HG03039 (cell line): ENCODE data around the gene CALD1.

ENCODE experiments used
- ATAC-seq: cut with Tn5 transposase; IDR thresholded peaks from one replicate; pipeline ENCODE4 v1.9.1; 2021; ENCODE audit warnings: mild to moderate bottlenecking, moderate library complexity; ENCODE audit not compliant: unreplicated experiment

CALD1 gene

DNA sequence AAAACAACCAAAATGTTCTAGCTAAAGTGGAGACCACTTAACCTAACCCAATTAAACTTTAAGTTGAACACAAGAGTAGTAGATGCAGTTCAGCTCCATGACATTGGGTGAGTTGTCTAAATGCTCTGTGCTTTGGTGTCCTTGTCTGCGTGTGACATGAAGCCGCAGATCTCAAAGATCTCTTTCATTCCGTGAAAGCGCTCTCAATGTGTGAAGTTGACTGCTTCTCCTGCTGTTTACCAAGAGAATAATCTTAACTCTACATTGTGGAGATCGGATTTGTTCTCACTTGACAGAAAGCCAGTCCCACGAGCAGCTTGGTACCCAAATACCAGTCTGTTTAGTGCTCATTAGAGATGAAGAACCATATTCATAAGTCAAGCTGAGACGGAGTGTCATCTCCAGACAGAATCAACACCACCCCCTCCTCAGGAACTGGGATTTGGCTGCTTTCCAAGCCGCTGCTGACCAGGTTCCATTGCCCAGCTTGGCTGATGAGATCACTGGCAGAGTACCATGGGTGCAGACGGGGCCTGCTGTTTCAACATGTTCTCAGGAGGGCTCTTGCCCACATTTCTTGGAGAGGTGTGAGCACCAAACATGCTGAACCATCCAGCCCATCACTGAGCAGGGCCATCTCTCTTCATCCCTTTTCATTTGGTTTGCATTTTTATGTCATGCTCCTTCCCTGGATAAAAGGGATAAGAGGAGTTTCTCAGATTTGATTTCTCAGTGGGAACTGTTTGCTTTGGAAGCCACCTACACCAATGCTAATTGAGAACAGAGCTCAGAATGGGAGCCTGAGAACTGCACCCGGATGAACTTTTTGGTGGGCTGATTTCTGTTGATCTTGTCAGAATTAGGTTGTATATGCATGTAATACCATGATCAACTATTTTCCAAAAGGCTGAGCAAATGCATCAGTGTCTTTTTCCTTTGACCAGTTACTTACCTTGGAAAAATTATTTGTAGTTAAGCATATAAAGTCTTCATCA lies 111.1 kb downstream of the CALD1 start:
- ATAC-seq: no peak

DNA sequence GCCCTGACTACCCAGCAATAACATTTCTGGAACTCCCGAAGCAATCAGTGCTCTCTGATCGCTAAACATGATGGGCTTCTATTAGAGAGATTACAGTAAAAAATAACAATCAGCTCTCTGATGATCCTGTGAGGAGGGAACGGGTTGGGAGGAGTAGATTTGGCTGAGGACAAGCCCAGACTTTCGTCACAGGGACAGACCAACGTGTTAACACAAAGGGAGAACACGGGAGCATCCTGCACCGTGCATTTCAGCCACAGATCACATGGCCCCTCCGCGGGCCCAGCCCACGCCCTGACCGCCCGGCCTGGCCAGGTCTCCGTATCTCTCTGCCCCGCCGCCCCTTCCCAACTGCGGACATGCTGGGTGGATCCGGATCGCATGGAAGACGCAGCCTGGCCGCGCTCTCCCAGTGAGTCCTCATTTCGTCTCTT lies 111.8 kb downstream of the CALD1 start:
- no peak for ATAC-seq

DNA sequence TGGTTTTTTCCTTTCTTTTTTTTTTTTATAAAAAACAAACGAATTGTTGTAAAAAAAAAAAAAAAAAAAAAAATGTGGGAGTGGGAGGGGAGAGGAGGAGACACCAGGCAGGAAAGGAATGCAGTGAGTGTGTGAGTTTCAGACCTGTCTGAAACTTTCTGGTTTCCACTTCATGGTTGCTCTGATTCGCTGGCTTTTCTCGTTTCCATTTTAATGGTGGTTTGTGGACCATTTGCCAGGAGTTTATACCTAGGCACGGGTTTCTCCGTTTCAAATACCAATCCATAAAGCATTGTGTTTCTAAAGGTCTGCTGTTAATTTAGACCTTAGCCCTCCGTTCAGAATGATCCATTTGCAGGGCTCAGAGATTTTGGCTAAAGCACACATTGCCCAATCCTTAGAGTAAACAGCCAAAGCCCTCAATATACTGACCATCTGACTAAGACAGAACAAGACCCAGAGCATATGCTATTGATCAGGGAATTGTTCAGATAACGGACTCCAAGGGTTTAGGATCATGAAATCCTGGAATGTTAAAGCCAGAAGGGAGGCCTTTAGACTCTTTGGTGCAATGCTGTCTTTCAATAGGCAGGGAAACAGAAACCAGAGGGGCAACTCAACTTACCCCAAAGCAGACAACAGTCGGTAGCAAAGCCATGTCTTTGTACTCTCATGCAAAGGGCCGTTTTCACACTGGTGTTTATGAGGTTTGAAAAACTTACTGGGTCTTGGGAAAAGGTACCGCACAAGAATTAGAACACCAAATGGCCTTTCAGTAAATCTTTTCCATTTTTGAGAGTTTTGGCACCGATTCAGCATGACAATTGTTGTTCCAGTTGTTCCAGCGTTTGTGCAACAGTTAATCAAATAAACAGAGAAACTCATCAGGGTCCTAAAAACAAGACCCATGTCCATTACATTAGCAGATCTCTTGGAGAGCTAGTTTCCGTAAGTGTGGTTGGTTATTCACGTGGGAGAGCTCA lies 112.6 kb downstream of the CALD1 start:
- no peak for ATAC-seq

DNA sequence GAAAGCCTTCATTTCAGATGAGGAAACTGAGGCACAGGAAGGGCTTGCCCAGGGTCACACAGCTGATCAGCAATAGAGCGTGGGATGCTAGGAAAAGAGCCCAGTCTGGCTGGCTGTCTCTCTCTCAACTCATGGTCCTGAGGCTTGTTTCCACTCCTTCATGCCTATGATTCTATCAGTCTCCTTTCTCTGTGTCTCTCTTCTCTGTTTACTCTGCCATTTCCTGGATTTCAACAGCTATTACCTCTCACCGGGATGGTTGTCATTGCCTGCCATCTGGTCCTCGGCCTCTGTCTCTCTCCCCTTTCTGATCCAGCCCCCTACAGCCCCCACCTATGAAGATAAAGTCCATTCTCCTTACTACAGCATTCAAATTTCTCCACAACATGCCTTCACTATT lies 113.5 kb downstream of the CALD1 start:
- ATAC-seq: no peak

DNA sequence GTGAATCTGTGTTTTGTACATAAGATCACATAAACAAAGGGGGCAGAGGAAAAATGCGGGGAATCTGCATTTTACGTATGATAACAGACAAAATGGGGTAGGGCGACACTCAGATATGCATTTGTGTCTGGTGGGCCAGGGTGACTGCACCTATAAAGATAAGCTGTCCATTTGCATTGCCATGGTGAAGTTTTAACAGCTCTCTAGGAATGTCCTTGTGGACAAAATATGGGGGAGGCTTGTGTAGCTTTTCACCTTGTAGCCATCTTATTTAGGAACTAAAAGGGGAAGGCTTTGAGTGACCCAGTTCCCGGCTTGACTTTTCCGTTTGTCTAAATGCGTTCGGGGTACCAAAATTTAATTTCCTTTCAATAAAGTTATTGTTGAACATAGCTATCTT lies 114.5 kb downstream of the CALD1 start:
- ATAC-seq: no peak

DNA sequence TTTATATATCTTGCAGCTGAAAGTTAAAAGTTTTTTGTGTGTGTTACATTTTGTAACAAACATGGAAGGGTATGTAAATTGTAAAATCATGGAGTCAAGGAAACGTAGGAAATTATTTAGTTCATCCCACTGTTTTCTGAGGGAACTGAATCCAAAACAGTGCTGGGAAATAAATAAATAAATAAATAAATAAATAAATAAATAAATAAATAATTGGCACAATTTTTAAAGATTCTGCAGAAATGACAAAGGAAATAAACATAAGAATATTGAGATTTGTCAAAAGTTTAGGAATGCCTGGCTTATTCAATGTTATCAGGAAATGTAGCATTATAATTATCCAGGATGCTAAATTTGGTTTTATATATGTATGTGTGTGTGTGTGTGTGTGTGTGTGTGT lies 115.5 kb downstream of the CALD1 start:
- ATAC-seq: no peak

GRCh38 chr7:134896073-134896472 lies 116.6 kb downstream of the CALD1 start:
- ATAC-seq: no peak

GRCh38 chr7:134897936-134898335 lies 118.5 kb downstream of the CALD1 start:
- ATAC-seq: no peak

DNA sequence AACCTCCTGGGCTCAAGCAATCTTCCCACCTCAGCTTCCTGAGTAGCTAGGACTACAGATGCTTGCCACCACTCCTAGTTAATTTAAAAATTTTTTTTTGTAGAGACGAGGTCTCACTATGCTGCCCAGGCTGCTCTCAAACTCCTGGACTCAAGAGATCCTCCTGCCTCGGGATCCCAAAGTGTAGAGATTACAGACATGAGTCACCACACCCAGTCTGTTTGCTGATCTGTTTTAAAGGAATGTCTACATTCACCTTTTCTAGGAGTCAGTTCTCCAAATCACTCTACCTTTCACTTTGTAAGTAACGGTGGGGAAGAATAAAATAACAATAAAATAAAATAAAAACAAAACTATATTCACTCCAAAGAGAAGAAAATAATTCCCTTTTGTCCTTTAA lies 120.3 kb downstream of the CALD1 start:
- no peak for ATAC-seq

DNA sequence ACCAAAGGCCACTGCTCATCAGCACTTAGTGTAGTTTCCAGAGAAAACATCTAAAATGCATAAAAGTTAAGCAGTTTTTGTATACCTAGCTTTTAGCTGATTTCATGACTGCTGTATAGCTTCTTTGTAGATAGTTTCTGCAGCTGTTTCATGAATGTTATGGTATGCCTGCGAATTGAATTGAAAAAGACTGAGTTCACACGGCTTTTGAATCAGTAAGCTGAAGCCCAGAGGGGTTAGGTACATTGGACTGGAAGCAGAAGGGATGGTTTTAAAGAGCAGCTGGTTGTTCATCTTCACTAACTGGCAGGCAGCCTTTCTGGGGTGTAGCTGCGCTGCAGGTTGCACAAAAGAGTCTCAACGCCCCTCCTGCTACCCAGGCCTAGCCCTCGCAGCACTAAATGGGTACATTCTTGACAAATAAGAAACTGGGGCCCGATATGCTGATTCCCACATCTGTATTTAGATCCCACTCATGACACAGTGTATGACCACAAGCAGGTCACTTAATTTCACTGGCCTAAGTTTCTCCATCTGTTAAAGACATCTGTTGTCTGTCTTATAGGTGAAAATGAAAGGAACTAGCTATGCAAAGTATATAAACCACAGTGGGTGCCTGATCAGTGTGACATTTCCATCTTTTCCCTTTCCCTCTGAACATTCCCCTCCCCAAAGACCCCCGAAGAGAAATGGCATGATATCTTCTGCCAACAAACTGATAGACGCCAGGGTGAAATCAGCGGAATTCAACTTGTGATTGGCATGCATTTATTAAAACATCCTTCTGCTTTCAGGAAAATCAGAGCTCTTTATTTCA lies 120.9 kb downstream of the CALD1 start:
- ATAC-seq: peak; percentile 76

DNA sequence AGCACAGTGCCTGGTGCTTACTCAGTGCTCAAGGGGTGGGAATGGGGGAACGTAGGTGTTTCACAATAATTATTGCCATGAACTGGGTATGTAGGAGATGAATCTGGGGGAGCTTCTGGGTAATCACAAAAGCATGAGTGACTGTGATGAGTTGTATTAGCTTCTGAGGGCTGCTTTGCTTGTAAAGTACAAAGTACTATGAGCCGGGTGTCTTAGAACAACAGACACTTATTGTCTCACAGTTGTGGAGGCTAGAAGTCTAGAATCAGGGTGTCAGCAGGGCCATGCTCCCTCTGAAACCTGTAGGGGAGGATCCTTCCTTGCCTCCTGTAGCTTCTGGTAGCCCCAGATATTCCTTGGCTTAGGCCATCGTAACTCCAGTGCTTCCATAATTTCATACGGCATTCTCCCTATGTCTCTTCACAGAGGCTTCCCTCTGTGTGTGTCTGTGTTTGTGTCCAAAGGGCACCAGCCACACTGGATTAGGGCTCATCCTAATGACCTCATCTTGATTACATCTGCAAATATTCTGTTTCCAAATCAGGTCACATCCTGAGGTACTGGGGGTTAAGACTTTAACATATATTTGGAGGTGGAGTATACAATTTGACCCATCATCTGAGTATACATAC lies 122.1 kb downstream of the CALD1 start:
- no peak for ATAC-seq

DNA sequence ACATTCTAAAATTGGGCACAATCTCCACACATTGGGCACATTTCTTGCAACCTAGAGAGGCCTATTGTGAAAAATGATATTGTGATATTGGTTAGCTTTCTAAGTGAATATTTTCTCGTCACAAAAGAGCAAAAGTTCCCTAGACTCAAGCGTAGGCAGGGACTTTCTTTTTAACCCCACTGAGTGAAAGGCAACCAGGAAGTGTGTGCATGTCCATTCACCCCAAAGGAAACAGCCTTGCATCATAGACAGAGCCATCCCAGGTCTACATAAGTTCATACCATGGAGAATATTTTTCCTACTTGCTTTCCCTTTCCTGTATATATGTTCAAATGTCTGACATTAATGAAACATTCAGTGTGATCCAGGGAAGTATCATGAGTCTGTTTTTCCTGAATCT lies 122.6 kb downstream of the CALD1 start:
- no peak for ATAC-seq

- no peak for ATAC-seq
These were observed 123.8 kb downstream of the CALD1 start for GRCh38 chr7:134903073-134903790.

GRCh38 chr7:134905375-134905774 lies 125.9 kb downstream of the CALD1 start:
- no peak for ATAC-seq

GRCh38 chr7:134907000-134907399 lies 127.6 kb downstream of the CALD1 start:
- no peak for ATAC-seq

DNA sequence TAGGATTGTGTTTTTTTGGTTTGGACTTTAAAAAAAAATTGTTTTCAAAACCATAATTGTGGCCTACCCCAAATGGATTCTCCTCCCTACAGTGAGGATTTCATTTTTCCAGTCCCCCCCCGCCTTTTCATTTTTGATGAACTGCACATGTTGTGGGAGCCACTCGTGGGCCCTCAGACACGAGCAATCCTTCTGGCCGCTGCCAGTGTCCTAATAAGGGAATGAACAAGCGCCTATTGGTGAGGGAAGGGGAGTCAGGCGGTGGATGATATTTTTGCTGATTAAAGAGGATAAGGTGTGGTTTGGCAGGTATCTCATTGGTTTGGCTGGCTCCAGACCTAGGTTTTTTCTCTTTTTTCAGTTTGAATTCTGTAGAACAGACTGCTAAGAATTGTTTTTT lies 128.2 kb downstream of the CALD1 start:
- no peak for ATAC-seq

- ATAC-seq: no peak
These were observed 128.9 kb downstream of the CALD1 start for GRCh38 chr7:134908289-134908688.

GRCh38 chr7:134910214-134910890 lies 130.9 kb downstream of the CALD1 start:
- no peak for ATAC-seq

- ATAC-seq: no peak
These were observed 131.5 kb downstream of the CALD1 start for GRCh38 chr7:134910968-134911367.
